ENCODE data around the gene HSF2BP. TPM values are rescaled to one million over a fixed set of nuclear protein-coding genes. Genes with fewer than 3 reads are reported as not detected.
"Not testable (repeated sequence)": the region's sequence is repeated elsewhere in the genome, so short reads cannot be mapped to it uniquely, and the experiment has no call there.

HSF2BP gene
- total and polyA plus RNA-seq, 4 experiments from 2014 or later: 0.39 to 0.70 (median 0.67) TPM; not detected in 1

DNA sequence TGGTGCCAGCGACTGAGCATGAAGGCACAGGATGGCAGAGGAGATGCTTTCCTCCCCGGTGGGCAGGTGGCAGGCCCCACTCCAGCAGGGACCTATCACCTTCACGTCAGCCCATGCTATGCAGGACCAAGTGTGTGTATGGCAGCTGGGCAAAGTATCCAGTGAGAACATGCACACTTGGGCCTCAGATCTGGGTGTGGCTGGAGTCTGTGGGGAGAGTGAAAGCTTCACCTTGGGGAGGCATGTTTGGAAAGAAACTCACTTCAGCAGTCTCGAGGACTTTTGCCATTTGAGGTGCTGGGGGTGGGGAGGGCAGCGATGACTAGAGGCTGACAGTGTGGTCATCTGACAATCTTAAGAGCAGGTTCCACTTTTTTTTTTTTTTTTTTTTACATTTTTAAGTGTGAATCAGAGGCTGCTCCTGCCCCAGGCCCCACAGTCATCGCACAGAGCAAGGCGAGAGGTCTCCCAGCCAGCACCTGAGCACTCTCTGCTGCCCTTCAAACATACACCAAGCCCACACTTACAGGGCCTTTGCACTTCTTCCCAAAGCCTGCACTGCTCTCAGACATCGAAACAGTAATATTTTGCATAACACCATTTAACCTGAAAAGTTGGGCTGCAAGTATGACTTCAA is 136.7 kb downstream of the HSF2BP start:
- H3K4me3 ChIP-seq (ENCODE audit: low read length in 2 of 2); H3K27ac Mint-ChIP-seq; H3K4me1 ChIP-seq (ENCODE audit: insufficient read depth, low read length); CTCF ChIA-PET (ENCODE audit: partially characterized antibody); POLR2A ChIA-PET (ENCODE audit: partially characterized antibody); H3K27ac ChIP-seq (ENCODE audit: low read depth, low read length); H3K9me3 Mint-ChIP-seq; H3K27me3 Mint-ChIP-seq; DNase-seq; intact Hi-C loops (cut with micrococcal nuclease); H3K4me1 Mint-ChIP-seq; H3K4me3 Mint-ChIP-seq; H3K36me3 Mint-ChIP-seq; H3K36me3 ChIP-seq (ENCODE audit: insufficient read depth, low read length); H3K9me3 ChIP-seq (ENCODE audit: control insufficient read depth in 1 of 2, low read length in 2 of 2); H3K27me3 ChIP-seq (ENCODE audit: insufficient read depth, low read length): not testable (repeated sequence)

DNA sequence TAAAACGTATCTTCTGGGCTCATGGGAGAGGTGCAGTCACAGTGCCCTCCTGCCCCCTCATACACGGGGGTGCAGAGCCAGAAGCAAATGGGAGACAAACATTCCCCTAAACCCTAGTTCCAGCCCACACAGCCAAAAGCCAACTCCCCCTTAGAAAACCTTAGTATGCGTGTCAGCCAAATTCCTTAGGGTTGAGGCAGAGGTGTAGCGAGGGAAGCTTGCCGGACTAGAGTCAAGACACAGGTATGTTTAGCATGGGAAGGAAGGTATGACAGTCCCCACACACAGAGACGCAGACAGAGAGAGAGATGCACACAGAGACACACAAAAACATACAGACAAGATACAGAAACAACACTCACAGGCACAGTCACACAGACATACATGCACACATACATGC is 141.6 kb downstream of the HSF2BP start:
- H3K9me3 Mint-ChIP-seq; POLR2A ChIA-PET (ENCODE audit: partially characterized antibody); CTCF ChIA-PET (ENCODE audit: partially characterized antibody): not testable (repeated sequence)

DNA sequence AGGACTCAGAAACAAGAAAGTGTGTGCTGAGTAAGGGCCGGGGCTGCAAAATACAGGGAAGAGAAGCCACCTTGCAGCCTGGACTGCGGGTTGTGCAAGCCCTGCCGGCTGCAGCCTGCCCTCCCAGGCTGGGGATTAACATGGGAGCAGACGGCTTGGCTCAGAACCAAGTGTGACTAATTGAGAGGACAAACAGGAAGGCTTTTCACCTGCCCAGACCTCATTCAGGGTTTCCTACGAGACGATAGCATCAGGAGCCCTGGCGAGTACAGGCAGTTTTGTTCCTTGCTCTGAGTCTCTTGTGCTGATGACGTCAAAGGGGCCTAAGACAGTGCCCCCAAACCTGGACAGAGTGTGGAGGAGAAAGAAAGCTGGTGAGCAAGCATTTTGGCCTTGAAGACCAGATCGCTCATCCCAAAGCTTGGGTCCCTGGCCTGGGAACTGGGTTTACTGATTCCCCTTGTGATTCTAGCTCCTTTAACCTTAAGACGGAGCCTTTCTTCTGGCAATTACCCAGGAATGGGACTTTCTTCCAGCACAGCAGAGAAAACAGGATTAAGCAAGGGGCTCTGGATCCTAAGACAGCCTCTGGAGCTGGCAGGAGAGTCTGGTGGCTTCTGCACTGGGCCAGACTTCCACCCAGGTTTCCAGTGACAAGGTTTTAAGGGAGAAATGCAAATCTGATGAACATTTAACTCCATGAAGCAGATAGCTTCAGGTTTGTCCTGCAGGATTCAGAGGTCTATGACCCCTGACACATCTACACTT is 142.2 kb downstream of the HSF2BP start:
- H3K27ac Mint-ChIP-seq; H3K27me3 ChIP-seq (ENCODE audit: insufficient read depth, low read length); POLR2A ChIA-PET (ENCODE audit: partially characterized antibody); CTCF ChIA-PET (ENCODE audit: partially characterized antibody); H3K4me1 Mint-ChIP-seq; H3K27ac ChIP-seq (ENCODE audit: low read depth, low read length); H3K4me3 ChIP-seq (ENCODE audit: low read length in 2 of 2); DNase-seq; H3K36me3 ChIP-seq (ENCODE audit: insufficient read depth, low read length); H3K36me3 Mint-ChIP-seq; H3K27me3 Mint-ChIP-seq; H3K4me3 Mint-ChIP-seq; H3K9me3 ChIP-seq (ENCODE audit: control insufficient read depth in 1 of 2, low read length in 2 of 2); H3K4me1 ChIP-seq (ENCODE audit: insufficient read depth, low read length); H3K9me3 Mint-ChIP-seq; intact Hi-C loops (cut with micrococcal nuclease): not testable (repeated sequence)

More for the DNA sequence above, 141.6 kb downstream of the HSF2BP start:
- H3K9me3 ChIP-seq (ENCODE audit: control insufficient read depth in 1 of 2, low read length in 2 of 2); H3K4me1 Mint-ChIP-seq; DNase-seq; H3K27ac Mint-ChIP-seq; H3K4me1 ChIP-seq (ENCODE audit: insufficient read depth, low read length); H3K27me3 Mint-ChIP-seq; intact Hi-C loops (cut with micrococcal nuclease); H3K27ac ChIP-seq (ENCODE audit: low read depth, low read length); H3K27me3 ChIP-seq (ENCODE audit: insufficient read depth, low read length); H3K4me3 ChIP-seq (ENCODE audit: low read length in 2 of 2); H3K36me3 ChIP-seq (ENCODE audit: insufficient read depth, low read length); H3K4me3 Mint-ChIP-seq; H3K36me3 Mint-ChIP-seq: not testable (repeated sequence)

DNA sequence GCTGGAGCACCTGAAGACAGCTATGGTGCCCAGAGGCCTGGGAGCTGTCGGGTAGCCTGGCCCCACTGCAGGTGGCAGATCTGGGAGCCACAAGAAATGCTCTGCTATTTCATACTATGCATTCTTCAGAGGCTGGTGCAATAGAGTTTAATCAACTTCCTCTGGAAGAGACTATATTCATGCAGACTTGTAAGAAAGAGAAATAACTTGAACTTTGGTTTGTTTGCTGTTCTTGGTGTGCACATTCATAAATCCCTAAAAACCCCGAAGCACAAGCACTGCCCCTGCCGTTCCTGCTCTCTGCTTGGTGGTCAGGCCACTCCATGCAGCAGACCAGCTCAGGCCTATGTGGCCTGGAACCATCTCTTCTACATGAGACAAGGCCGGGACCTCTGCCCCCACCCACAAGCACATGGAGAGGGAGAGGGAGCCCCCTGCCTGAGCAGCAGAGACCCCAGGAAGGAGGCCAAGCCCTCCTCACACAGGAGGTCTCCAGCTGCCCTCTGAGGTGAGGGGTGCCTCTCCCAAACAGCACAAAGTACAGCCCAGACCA is 142.9 kb downstream of the HSF2BP start:
- H3K9me3 ChIP-seq (ENCODE audit: control insufficient read depth in 1 of 2, low read length in 2 of 2); H3K36me3 ChIP-seq (ENCODE audit: insufficient read depth, low read length); CTCF ChIA-PET (ENCODE audit: partially characterized antibody); H3K4me3 Mint-ChIP-seq; H3K4me1 Mint-ChIP-seq; H3K27me3 Mint-ChIP-seq; DNase-seq; H3K9me3 Mint-ChIP-seq; POLR2A ChIA-PET (ENCODE audit: partially characterized antibody); H3K27ac ChIP-seq (ENCODE audit: low read depth, low read length); H3K27me3 ChIP-seq (ENCODE audit: insufficient read depth, low read length); H3K4me3 ChIP-seq (ENCODE audit: low read length in 2 of 2); H3K36me3 Mint-ChIP-seq; H3K4me1 ChIP-seq (ENCODE audit: insufficient read depth, low read length); H3K27ac Mint-ChIP-seq; intact Hi-C loops (cut with micrococcal nuclease): not testable (repeated sequence)

DNA sequence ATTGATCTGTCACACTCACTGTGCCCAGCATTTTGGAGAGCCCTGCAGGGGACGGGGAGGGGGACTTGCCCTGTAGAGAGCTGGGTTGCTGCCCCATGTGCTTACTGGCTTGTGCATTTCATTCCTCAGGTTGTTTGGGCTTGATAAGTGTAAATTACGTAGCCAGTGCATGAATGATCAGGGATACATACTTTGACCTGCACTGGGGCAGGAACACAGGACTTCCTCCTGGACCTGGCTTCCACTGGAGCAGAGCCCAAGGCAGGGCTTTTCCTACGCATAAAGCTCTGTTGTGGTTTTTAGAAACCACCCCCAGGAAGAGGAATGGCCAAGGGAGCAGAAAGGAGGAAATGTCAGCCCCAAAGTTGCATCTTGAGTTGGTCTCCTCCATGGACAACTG is 144.5 kb downstream of the HSF2BP start:
- H3K36me3 Mint-ChIP-seq; H3K4me1 Mint-ChIP-seq; POLR2A ChIA-PET (ENCODE audit: partially characterized antibody): not testable (repeated sequence)

DNA sequence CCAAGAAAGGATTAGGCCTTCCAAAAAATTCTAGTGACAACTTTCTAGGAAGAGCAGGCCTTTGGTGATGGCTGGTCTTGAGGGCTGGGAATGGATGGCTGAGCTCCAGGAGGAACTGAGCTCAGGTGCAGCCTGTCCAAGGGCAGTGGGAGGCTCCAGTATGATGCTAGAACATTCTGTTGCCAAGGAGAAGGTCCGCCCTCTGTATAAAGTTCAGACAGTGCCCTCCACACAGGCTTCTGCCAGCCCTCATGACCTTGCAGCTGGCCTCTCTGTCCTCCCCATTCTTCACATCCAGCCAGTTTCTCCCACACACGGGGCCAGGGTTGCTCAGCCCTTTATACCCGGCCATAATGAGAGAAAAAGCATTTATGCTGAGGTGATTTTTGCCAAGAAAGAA is 146.3 kb downstream of the HSF2BP start:
- H3K27ac Mint-ChIP-seq; H3K27me3 ChIP-seq (ENCODE audit: insufficient read depth, low read length); H3K36me3 ChIP-seq (ENCODE audit: insufficient read depth, low read length); POLR2A ChIA-PET (ENCODE audit: partially characterized antibody); H3K9me3 ChIP-seq (ENCODE audit: control insufficient read depth in 1 of 2, low read length in 2 of 2); H3K4me1 ChIP-seq (ENCODE audit: insufficient read depth, low read length); CTCF ChIA-PET (ENCODE audit: partially characterized antibody); H3K4me1 Mint-ChIP-seq; H3K4me3 ChIP-seq (ENCODE audit: low read length in 2 of 2); H3K36me3 Mint-ChIP-seq; H3K27ac ChIP-seq (ENCODE audit: low read depth, low read length); H3K9me3 Mint-ChIP-seq; H3K4me3 Mint-ChIP-seq; H3K27me3 Mint-ChIP-seq; DNase-seq; intact Hi-C loops (cut with micrococcal nuclease): not testable (repeated sequence)

More for the DNA sequence above, 144.5 kb downstream of the HSF2BP start:
- CTCF ChIA-PET (ENCODE audit: partially characterized antibody); H3K9me3 Mint-ChIP-seq; H3K27ac Mint-ChIP-seq; H3K4me3 Mint-ChIP-seq; H3K4me3 ChIP-seq (ENCODE audit: low read length in 2 of 2); intact Hi-C loops (cut with micrococcal nuclease); H3K27me3 Mint-ChIP-seq; H3K27ac ChIP-seq (ENCODE audit: low read depth, low read length); DNase-seq; H3K27me3 ChIP-seq (ENCODE audit: insufficient read depth, low read length); H3K4me1 ChIP-seq (ENCODE audit: insufficient read depth, low read length); H3K36me3 ChIP-seq (ENCODE audit: insufficient read depth, low read length); H3K9me3 ChIP-seq (ENCODE audit: control insufficient read depth in 1 of 2, low read length in 2 of 2): not testable (repeated sequence)

DNA sequence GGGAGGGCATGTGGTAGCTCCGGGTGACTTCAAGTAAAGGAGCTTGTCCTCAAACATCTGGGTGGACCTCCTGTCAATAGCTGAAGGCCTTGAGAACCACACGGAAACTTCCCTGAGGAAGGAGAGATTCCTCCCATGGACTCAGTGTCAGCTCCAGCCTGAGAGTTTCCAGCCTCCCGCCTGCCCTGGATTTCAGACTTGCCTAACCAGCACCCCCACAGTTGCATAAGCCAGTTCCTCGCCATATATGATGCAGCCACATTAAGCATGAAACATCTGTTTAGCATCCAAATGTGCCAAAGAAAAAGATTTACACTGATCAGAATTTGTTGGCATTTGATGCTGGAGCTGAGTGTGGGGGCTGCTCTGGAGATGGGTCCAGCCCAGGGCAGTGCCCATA is 148.1 kb downstream of the HSF2BP start:
- H3K36me3 Mint-ChIP-seq; intact Hi-C loops (cut with micrococcal nuclease); DNase-seq; H3K4me3 Mint-ChIP-seq; H3K9me3 ChIP-seq (ENCODE audit: control insufficient read depth in 1 of 2, low read length in 2 of 2); H3K36me3 ChIP-seq (ENCODE audit: insufficient read depth, low read length); H3K27me3 ChIP-seq (ENCODE audit: insufficient read depth, low read length); POLR2A ChIA-PET (ENCODE audit: partially characterized antibody); H3K4me1 ChIP-seq (ENCODE audit: insufficient read depth, low read length); H3K9me3 Mint-ChIP-seq; H3K27ac Mint-ChIP-seq; H3K27ac ChIP-seq (ENCODE audit: low read depth, low read length); H3K4me1 Mint-ChIP-seq; H3K27me3 Mint-ChIP-seq; CTCF ChIA-PET (ENCODE audit: partially characterized antibody); H3K4me3 ChIP-seq (ENCODE audit: low read length in 2 of 2): not testable (repeated sequence)
